ENCODE results near the gene C1QTNF8. TPM values are rescaled to one million over a fixed set of nuclear protein-coding genes. Genes with fewer than 3 reads are reported as not detected.

C1QTNF8 gene
- total and polyA plus RNA-seq, 2 of the 13 experiments (the other 11 are each of a cell fraction or from before 2014, with no cell fraction given) = 0.09 TPM; not detected in 1

DNA sequence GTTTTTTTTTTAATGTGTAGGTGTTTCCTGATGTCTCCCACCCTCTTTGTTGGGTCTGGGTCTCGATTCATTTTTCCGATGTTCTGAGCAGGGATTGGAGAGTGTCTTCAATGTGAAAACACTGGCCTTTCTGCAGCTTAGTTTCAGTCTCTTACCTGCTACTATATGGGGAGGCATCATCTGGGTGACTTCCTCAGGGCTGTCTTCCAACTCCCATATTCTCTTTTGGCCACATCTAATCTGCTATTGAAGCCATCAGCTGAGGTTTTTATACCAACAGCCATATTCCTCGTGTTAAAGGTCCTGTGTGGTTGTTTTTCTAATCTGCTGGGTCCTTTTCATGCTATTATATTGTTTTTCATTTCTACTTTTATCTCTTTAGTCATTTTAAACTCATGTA is 36.7 kb downstream of the C1QTNF8 start:
- TF ChIP-seq ZBTB7B (CRISPR knock-in tag; IDR thresholded peaks at IDR 0.05) = no peak
- no peak for TF ChIP-seq ZNF264 (CRISPR knock-in tag; IDR thresholded peaks at IDR 0.05)
- TF ChIP-seq, protein P1, sequence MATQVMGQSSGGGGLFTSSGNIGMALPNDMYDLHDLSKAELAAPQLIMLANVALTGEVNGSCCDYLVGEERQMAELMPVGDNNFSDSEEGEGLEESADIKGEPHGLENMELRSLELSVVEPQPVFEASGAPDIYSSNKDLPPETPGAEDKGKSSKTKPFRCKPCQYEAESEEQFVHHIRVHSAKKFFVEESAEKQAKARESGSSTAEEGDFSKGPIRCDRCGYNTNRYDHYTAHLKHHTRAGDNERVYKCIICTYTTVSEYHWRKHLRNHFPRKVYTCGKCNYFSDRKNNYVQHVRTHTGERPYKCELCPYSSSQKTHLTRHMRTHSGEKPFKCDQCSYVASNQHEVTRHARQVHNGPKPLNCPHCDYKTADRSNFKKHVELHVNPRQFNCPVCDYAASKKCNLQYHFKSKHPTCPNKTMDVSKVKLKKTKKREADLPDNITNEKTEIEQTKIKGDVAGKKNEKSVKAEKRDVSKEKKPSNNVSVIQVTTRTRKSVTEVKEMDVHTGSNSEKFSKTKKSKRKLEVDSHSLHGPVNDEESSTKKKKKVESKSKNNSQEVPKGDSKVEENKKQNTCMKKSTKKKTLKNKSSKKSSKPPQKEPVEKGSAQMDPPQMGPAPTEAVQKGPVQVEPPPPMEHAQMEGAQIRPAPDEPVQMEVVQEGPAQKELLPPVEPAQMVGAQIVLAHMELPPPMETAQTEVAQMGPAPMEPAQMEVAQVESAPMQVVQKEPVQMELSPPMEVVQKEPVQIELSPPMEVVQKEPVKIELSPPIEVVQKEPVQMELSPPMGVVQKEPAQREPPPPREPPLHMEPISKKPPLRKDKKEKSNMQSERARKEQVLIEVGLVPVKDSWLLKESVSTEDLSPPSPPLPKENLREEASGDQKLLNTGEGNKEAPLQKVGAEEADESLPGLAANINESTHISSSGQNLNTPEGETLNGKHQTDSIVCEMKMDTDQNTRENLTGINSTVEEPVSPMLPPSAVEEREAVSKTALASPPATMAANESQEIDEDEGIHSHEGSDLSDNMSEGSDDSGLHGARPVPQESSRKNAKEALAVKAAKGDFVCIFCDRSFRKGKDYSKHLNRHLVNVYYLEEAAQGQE (IDR thresholded peaks at IDR 0.05; ENCODE audit: borderline replicate concordance in 1 of 2, low read depth in 1 of 2, low read length in 2 of 2) = no peak
- no peak for TF ChIP-seq ZFX (CRISPR knock-in tag; IDR thresholded peaks at IDR 0.05; ENCODE audit: low read depth)
- no peak for TF ChIP-seq ZNF713 (CRISPR knock-in tag; IDR thresholded peaks at IDR 0.05)
- no peak for TF ChIP-seq ZNF530 (CRISPR knock-in tag; IDR thresholded peaks at IDR 0.05; ENCODE audit: low read depth)
- no peak for TF ChIP-seq ZNF20 (CRISPR knock-in tag; IDR thresholded peaks at IDR 0.05)
- H4K20me1 ChIP-seq (ENCODE audit: insufficient read depth, low read length) = peaks cover 2% of the 10 kb centered on the region; the same call in 1 of the 2 replicates
- no peak overlapping the region for H3K27ac ChIP-seq (ENCODE audit: extremely low read length, insufficient read depth, low read length)
- no peak overlapping the region for H3K9ac ChIP-seq (ENCODE audit: insufficient read depth, low read depth, low read length)
- ChIA-PET POLR2A (no interaction called here), CTCF (ENCODE audit: low intra/inter-chr PET ratio, low total read pairs) (no interaction called here)
- no peaks in the 10 kb centered on the region for H3K36me3 ChIP-seq (replicated peaks in 1 of 2; ENCODE audit: control insufficient read depth in 1 of 2, insufficient read depth in 2 of 2, low read length in 2 of 2)
- DNase-seq (ENCODE audit: low spot score) = no peak
- H3K27me3 ChIP-seq (ENCODE audit: control insufficient read depth in 1 of 2, insufficient read depth in 2 of 2, low read length in 2 of 2) = peaks cover 21 to 60% of the 10 kb centered on the region in 2 experiments
- no TSS peak for BruUV-seq (replicated peaks)
- WGBS (ENCODE audit: low lambda C conversion rate) = 18% methylated on average over 3 of the region's 3 CpGs
- no peak overlapping the region for H2AFZ ChIP-seq (ENCODE audit: low read length)
- H3K79me2 ChIP-seq (ENCODE audit: insufficient read depth, low read length) = no peaks in the 10 kb centered on the region
- H3K9me3 ChIP-seq (ENCODE audit: low read length) = no peaks in the 10 kb centered on the region
- no peak for FAIRE-seq
- H3K4me3 ChIP-seq (replicated peaks in 1 of 3; ENCODE audit: insufficient read depth in 1 of 3, low read depth in 2 of 3, low read length in 3 of 3) = no peak overlapping the region
- no peaks in the 10 kb centered on the region for H3K4me1 ChIP-seq (ENCODE audit: insufficient read depth, low read length)
- no peak for ATAC-seq
- in situ Hi-C loops (cut with HindIII; ENCODE audit: extremely low pct_ligation_motif_present, low pct_unique_long_range_greater_than_20kb) (no loop called here), intact Hi-C loops (cut with micrococcal nuclease; ENCODE audit: unreplicated experiment) (no loop called here)
- no peak overlapping the region for H3K4me2 ChIP-seq (ENCODE audit: low read depth, low read length)
